ENCODE results near the gene CPNE9. TPM values are rescaled to one million over a fixed set of nuclear protein-coding genes. Genes with fewer than 3 reads are reported as not detected.

Gene CPNE9
- total RNA-seq, 4 donors from 2014 or later = 0.33 to 0.42 TPM; not detected in 2

DNA sequence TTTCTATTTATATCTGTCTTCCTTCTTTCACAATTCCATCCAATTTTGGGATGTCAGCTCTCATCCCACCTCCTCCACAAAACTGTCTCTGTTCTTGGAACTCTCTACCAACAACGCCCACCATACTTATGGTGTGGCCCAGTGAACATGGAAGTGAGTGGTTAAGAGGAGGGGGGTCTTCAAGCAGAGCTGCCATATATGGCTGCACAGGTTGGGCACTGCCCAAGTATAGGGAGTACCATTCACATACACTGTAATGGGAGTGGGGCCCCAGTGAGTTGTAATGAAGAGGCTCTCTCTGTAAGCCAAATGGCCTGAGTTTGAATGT, 74.0 kb downstream of the CPNE9 start:
- DNase-seq (ENCODE audit: extremely low spot score) = no peak
- H3K9me3 ChIP-seq = no peaks in the 10 kb centered on the region
- no peak overlapping the region for H3K4me3 ChIP-seq
- H3K4me1 ChIP-seq = peaks cover 3 to 26% (median 10%) of the 10 kb centered on the region in 4 donors
- peaks cover 19 to 38% (median 31%) of the 10 kb centered on the region in 4 donors for H3K36me3 ChIP-seq
- peak overlapping the region in 1 of 4 donors; percentile 8 for H3K27ac ChIP-seq (replicated peaks in 1 of 4)
- intact Hi-C loops (cut with DNase I) = no loop called here
- WGBS = 94% methylated on average over 1 of the region's 1 CpG
- TF ChIP-seq POLR2AphosphoS5 (IDR thresholded peaks at IDR 0.05) (no peak), POLR2A (IDR thresholded peaks at IDR 0.05; ENCODE audit: low read depth) (no peak), CTCF (IDR thresholded peaks at IDR 0.05) (no peak), EP300 (IDR thresholded peaks at IDR 0.05) (no peak)
- no peaks in the 10 kb centered on the region for H3K27me3 ChIP-seq

DNA sequence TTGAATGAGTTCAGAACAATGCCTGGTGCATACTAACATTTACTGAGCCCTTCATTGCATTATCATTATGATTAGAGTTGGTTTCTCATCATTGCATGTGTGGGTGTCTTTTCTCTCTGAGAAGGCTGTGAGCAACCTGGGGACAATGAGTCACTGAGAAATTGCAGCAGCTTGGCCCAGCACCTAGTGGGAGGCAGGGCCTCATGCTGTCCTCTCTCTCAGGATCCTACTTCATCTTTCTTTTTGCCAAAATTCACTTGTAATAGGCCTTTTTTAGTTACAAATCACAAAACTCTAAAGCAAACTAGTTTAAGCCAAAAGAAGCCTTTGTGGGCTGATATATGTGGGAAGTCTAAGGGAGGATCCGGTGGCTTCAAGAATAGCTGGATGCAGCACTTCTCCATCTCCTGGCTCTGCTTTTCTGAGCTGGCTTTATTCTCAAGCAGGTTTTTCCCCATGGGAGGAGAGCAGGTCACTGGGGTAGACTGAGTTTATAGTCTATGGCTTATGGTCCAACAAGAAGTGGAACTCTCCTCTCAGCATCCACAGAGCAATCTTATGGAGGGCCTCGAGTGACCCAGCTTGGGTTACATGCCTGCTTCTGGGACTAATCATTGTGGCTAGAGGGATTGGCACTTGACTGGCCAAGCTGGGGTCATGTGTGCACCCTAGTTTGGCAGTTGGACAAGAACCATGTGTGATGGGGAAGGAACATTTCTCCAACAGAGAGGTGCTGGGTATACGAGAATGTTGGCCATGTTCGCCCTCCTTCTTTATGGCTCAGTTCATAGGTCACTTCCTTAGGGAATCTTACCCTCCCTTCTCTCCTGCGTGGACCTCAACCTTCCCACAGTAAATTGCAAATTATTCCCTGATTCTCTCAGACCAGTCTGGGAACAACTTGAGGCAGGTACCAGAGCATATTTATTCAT, 74.8 kb downstream of the CPNE9 start:
- Histone ChIP-seq H3K36me3 (peaks cover 20 to 46% (median 38%) of the 10 kb centered on the region in 4 donors), H3K27me3 (no peaks in the 10 kb centered on the region), H3K27ac (replicated peaks in 1 of 4) (no peak overlapping the region), H3K9me3 (no peaks in the 10 kb centered on the region), H3K4me1 (peaks cover 3 to 26% (median 10%) of the 10 kb centered on the region in 4 donors), H3K4me3 (no peak overlapping the region)
- intact Hi-C loops (cut with DNase I) = no loop called here
- no peak for DNase-seq (ENCODE audit: extremely low spot score)
- TF ChIP-seq POLR2AphosphoS5 (IDR thresholded peaks at IDR 0.05) (no peak), CTCF (IDR thresholded peaks at IDR 0.05) (no peak), POLR2A (IDR thresholded peaks at IDR 0.05; ENCODE audit: low read depth) (no peak), EP300 (IDR thresholded peaks at IDR 0.05) (no peak)
- WGBS = 67% methylated on average over 5 of the region's 5 CpGs

DNA sequence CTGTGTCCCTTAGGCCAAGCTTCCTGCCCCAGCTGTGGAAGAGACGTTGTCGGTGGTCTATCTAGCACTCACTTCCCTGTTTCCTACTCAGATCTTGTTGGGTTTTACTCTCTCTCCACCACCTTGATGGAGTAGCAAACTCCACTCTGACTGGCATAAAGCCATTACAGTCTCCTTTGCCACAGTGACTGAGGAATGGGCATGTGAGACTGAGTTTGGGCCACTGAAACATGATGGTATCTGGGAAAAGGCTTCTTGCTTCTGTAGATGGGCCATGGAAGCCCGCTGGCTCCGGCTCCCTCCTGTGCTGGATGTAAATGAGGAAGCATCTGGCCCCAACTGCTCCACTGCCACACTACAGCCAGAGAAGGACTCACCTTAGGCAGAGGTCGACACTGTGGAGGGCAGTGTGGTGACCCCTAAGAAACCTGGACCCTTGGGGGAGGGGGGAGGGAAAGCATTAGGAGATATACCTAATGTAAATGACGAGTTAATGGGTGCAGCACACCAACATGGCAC, 75.5 kb downstream of the CPNE9 start:
- peaks cover 3 to 26% (median 10%) of the 10 kb centered on the region in 4 donors for H3K4me1 ChIP-seq
- TF ChIP-seq POLR2A (IDR thresholded peaks at IDR 0.05; ENCODE audit: low read depth) (no peak), POLR2AphosphoS5 (IDR thresholded peaks at IDR 0.05) (no peak), EP300 (IDR thresholded peaks at IDR 0.05) (no peak), CTCF (IDR thresholded peaks at IDR 0.05) (no peak)
- H3K27ac ChIP-seq (replicated peaks in 1 of 4) = no peak overlapping the region
- intact Hi-C loops (cut with DNase I) = no loop called here
- WGBS = 86% methylated on average over 5 of the region's 6 CpGs
- DNase-seq (ENCODE audit: extremely low spot score) = no peak
- no peaks in the 10 kb centered on the region for H3K27me3 ChIP-seq
- H3K9me3 ChIP-seq = no peaks in the 10 kb centered on the region
- H3K36me3 ChIP-seq = peaks cover 26 to 53% (median 45%) of the 10 kb centered on the region in 4 donors
- H3K4me3 ChIP-seq = no peak overlapping the region

Other genes starting within 250 kb of the CPNE9 start
- under 1 TPM in 3 of 4 donors, not detected in 1; 0.13 to 0.17 (median 0.17) TPM for gene LHFPL4, start 150.0 kb upstream of the CPNE9 start, total RNA-seq
- gene MTMR14, start 54.3 kb upstream of the CPNE9 start, total RNA-seq = 10 to 100 TPM; 14.1 to 27.3 (median 21.1) TPM
- 10 to 100 TPM; 16.2 to 23.3 (median 21.1) TPM for gene BRPF1, start 27.9 kb downstream of the CPNE9 start, total RNA-seq
- 10 to 100 TPM; 18.6 to 28.3 (median 24.9) TPM for gene OGG1, start 46.1 kb downstream of the CPNE9 start, total RNA-seq
- gene CAMK1, start 66.1 kb downstream of the CPNE9 start, total RNA-seq = 10 to 100 TPM; 53.6 to 78.9 (median 70.2) TPM
- 10 to 100 TPM; 64.4 to 80.9 (median 74.6) TPM for gene TADA3, start 88.6 kb downstream of the CPNE9 start, total RNA-seq
- gene ARPC4, start 89.2 kb downstream of the CPNE9 start, total RNA-seq = 100 to 1,000 TPM; 129 to 191 (median 164) TPM
- gene TTLL3, start 106.4 kb downstream of the CPNE9 start, total RNA-seq = 10 to 100 TPM; 15.5 to 56.5 (median 25.6) TPM
- gene RPUSD3, start 140.2 kb downstream of the CPNE9 start, total RNA-seq = 10 to 100 TPM; 33.0 to 48.1 (median 45.0) TPM
- 1 to 10 TPM in 2 of 4 donors, under 1 TPM in 2; 0.78 to 2.4 (median 1.0) TPM for gene CIDEC, start 176.4 kb downstream of the CPNE9 start, total RNA-seq
- 10 to 100 TPM; 17.9 to 39.8 (median 26.4) TPM for gene JAGN1, start 186.8 kb downstream of the CPNE9 start, total RNA-seq
- 1 to 10 TPM in 3 of 4 donors, under 1 TPM in 1; 0.99 to 1.7 (median 1.2) TPM for gene IL17RE, start 199.0 kb downstream of the CPNE9 start, total RNA-seq
- 10 to 100 TPM; 40.3 to 60.4 (median 51.3) TPM for gene IL17RC, start 213.3 kb downstream of the CPNE9 start, total RNA-seq
- gene CRELD1, start 230.0 kb downstream of the CPNE9 start, total RNA-seq = 10 to 100 TPM; 38.6 to 62.9 (median 52.0) TPM
- gene PRRT3, start 248.6 kb downstream of the CPNE9 start, total RNA-seq = 1 to 10 TPM in 3 of 4 donors, under 1 TPM in 1; 0.83 to 2.5 (median 2.0) TPM